Stimulated activated effector memory CD8-positive, alpha-beta T cell treated with anti-CD3 and anti-CD28 coated beads, Interleukin-12 subunit alpha, Interleukin-12 subunit beta, amount 100 ng/mL, for 72 hours (primary cell): ENCODE measurements around the gene PRKG1.
"Not testable (repeated sequence)": the region's sequence is repeated elsewhere in the genome, so short reads cannot be mapped to it uniquely, and the experiment has no call there.

Source experiments
- ATAC-seq: fragments of 150-1000 bp; cut with Tn5 transposase; 2 replicates; pipeline ENCODE4 v1.10.0; 2021
- DNase-seq, 2 donors: peaks; one replicate each; pipeline ENCODE4 v3.0.0; 2021 to 2022; ENCODE audit warnings: low spot score in 2 of 2
- H3K27ac Mint-ChIP-seq: one replicate; pipeline ENCODE4 v1.8.0; 2022; ENCODE audit warnings: mild to moderate bottlenecking, mixed read lengths
- H3K36me3 Mint-ChIP-seq: one replicate; pipeline ENCODE4 v1.8.0; 2022; ENCODE audit warnings: mild to moderate bottlenecking, mixed read lengths
- H3K4me1 Mint-ChIP-seq: one replicate; pipeline ENCODE4 v1.8.0; 2022; ENCODE audit warnings: mixed read lengths
- H3K4me3 Mint-ChIP-seq: one replicate; pipeline ENCODE4 v1.8.0; 2022; ENCODE audit warnings: mild to moderate bottlenecking, mixed read lengths
- H3K9me3 Mint-ChIP-seq: one replicate; pipeline ENCODE4 v1.8.0; 2022; ENCODE audit warnings: mixed read lengths

Gene PRKG1

DNA sequence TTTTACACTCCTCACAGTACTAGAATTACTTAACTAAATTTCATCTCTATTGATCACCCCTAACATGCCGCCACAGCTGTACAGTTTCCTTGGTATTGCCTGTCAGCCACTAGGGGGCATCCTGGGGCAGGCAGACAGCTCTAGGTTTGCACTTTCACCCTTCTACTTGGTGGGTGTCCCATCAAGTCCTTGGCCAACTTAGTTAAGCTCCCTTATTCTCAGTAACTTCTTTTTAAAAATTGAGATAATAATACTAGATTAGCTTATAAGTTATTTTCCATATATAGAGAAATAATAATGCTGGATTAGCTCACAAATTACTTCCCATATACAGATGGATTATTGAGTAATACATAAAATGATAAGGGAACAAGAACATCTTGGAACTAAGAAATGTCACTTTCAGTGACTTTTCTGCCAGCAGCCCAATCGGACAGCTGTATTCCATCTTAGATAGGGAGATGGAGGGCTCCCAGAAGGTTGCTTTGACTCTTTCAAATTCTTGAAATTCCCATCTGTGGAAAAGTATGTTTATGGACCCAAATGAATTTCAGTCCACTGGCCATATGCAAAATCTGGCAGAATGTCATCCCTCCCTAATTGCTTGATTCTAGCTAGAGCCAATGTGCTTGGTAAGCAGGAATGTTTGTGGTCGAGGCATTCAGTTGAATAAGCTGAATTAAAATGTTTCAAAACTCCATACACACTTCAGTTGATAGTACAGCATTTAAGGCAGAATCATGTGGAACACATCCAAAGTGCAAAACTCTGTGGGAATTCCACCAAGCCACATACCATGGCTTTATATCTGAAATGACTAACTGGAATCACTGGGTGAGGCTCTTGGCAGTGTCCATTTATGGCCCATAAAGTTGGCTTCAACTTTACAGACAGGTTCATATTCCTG is 315.4 kb downstream of the PRKG1 start:
- Mint-ChIP-seq H3K9me3 (no peaks in the 10 kb centered on the region), H3K27ac (no peak overlapping the region), H3K4me3 (no peak overlapping the region), H3K4me1 (no peaks in the 10 kb centered on the region), H3K36me3 (no peaks in the 10 kb centered on the region)
- peak; percentile 14 to 58 for DNase-seq
- ATAC-seq = peak; percentile 62

GRCh38 chr10:51393006-51393405 is 318.7 kb downstream of the PRKG1 start:
- not testable (repeated sequence) for H3K9me3 Mint-ChIP-seq, H3K4me3 Mint-ChIP-seq, H3K27ac Mint-ChIP-seq, ATAC-seq, DNase-seq, H3K36me3 Mint-ChIP-seq, H3K4me1 Mint-ChIP-seq

- H3K4me1 Mint-ChIP-seq = no peaks in the 10 kb centered on the region
- H3K4me3 Mint-ChIP-seq = no peak overlapping the region
- no peaks in the 10 kb centered on the region for H3K36me3 Mint-ChIP-seq
- no peak for ATAC-seq
- no peak for DNase-seq
- no peak overlapping the region for H3K27ac Mint-ChIP-seq
- no peaks in the 10 kb centered on the region for H3K9me3 Mint-ChIP-seq
Measured at GRCh38 chr10:51394039-51394438, 319.8 kb downstream of the PRKG1 start.

- no peak overlapping the region for H3K27ac Mint-ChIP-seq
- DNase-seq (no peak), ATAC-seq (no peak)
- no peaks in the 10 kb centered on the region for H3K36me3 Mint-ChIP-seq
- no peaks in the 10 kb centered on the region for H3K4me1 Mint-ChIP-seq
- H3K4me3 Mint-ChIP-seq = no peak overlapping the region
- H3K9me3 Mint-ChIP-seq = no peaks in the 10 kb centered on the region
Measured at GRCh38 chr10:51397244-51397643, 323.0 kb downstream of the PRKG1 start.

DNA sequence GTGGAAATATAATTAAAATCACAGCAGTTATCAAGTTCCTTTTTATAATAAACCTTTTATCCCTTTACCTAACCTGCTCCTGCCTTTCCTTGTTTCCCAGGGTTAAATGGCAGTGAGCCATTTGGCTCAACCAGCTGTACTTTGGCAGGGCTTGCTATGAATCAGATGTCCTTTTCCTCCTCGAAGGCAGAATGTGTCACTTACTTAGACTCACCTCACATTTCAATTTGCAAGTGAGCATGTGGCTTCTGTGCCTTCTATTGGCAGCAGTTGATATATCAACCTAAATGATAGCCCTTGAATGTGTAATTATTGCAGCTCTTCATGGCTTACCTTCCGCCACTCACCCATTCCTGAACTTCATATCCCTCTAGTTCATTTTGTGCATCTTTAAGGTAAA is 323.4 kb downstream of the PRKG1 start:
- no peak overlapping the region for H3K4me3 Mint-ChIP-seq
- H3K4me1 Mint-ChIP-seq = no peaks in the 10 kb centered on the region
- H3K9me3 Mint-ChIP-seq = no peaks in the 10 kb centered on the region
- DNase-seq = no peak
- no peak overlapping the region for H3K27ac Mint-ChIP-seq
- no peaks in the 10 kb centered on the region for H3K36me3 Mint-ChIP-seq
- no peak for ATAC-seq

- Mint-ChIP-seq H3K36me3 (no peaks in the 10 kb centered on the region), H3K4me3 (no peak overlapping the region), H3K9me3 (no peaks in the 10 kb centered on the region), H3K4me1 (no peaks in the 10 kb centered on the region), H3K27ac (no peak overlapping the region)
- DNase-seq (no peak), ATAC-seq (no peak)
Measured at GRCh38 chr10:51399840-51400239, 325.6 kb downstream of the PRKG1 start.

- ATAC-seq (no peak), DNase-seq (no peak)
- H3K9me3 Mint-ChIP-seq = no peaks in the 10 kb centered on the region
- no peaks in the 10 kb centered on the region for H3K4me1 Mint-ChIP-seq
- H3K36me3 Mint-ChIP-seq = no peaks in the 10 kb centered on the region
- H3K4me3 Mint-ChIP-seq = no peak overlapping the region
- H3K27ac Mint-ChIP-seq = no peak overlapping the region
Measured at GRCh38 chr10:51400392-51401096, 326.3 kb downstream of the PRKG1 start.

DNA sequence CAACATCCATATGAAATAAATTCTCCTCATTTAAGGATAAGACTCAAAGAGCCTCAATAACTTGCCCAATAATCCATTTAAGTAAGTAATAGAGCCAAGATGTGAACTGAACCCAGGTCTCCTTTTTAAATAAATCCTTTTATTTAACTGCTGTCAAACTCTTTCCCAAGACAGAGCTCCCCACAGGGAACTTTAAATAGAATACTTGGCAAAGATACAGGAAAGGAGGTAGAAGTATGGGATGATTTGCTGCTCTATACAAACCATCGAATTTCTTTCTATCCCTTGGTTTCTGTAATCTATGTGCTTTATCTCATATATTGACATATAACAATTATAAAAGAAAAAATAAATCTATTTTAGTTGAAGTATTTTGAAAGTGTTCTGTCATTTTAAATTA is 329.2 kb downstream of the PRKG1 start:
- Mint-ChIP-seq H3K36me3 (no peaks in the 10 kb centered on the region), H3K4me3 (no peak overlapping the region), H3K27ac (no peak overlapping the region), H3K9me3 (no peaks in the 10 kb centered on the region), H3K4me1 (no peaks in the 10 kb centered on the region)
- ATAC-seq (no peak), DNase-seq (no peak)

- H3K4me3 Mint-ChIP-seq = no peak overlapping the region
Measured at GRCh38 chr10:51405580-51406351, 331.5 kb downstream of the PRKG1 start.

GRCh38 chr10:51406581-51406980 is 332.3 kb downstream of the PRKG1 start:
- Mint-ChIP-seq H3K4me3 (no peak overlapping the region), H3K9me3 (no peaks in the 10 kb centered on the region), H3K4me1 (no peaks in the 10 kb centered on the region), H3K36me3 (no peaks in the 10 kb centered on the region), H3K27ac (no peak overlapping the region)
- no peak for DNase-seq
- ATAC-seq = no peak

More at GRCh38 chr10:51405580-51406351, 331.5 kb downstream of the PRKG1 start:
- ATAC-seq (no peak), DNase-seq (no peak)
- Mint-ChIP-seq H3K27ac (no peak overlapping the region), H3K4me1 (no peaks in the 10 kb centered on the region), H3K9me3 (no peaks in the 10 kb centered on the region), H3K36me3 (no peaks in the 10 kb centered on the region)

GRCh38 chr10:51416494-51416893 is 342.2 kb downstream of the PRKG1 start:
- no peaks in the 10 kb centered on the region for H3K36me3 Mint-ChIP-seq
- DNase-seq = no peak
- no peaks in the 10 kb centered on the region for H3K4me1 Mint-ChIP-seq
- no peak overlapping the region for H3K27ac Mint-ChIP-seq
- no peaks in the 10 kb centered on the region for H3K9me3 Mint-ChIP-seq
- ATAC-seq = no peak
- H3K4me3 Mint-ChIP-seq = no peak overlapping the region

GRCh38 chr10:51419196-51420093 is 345.2 kb downstream of the PRKG1 start:
- H3K4me1 Mint-ChIP-seq = no peaks in the 10 kb centered on the region

GRCh38 chr10:51421853-51422252 is 347.6 kb downstream of the PRKG1 start:
- DNase-seq (no peak), ATAC-seq (no peak)
- Mint-ChIP-seq H3K27ac (no peak overlapping the region), H3K36me3 (no peaks in the 10 kb centered on the region), H3K9me3 (no peaks in the 10 kb centered on the region), H3K4me3 (no peak overlapping the region), H3K4me1 (no peaks in the 10 kb centered on the region)

More at GRCh38 chr10:51419196-51420093, 345.2 kb downstream of the PRKG1 start:
- ATAC-seq = no peak
- H3K9me3 Mint-ChIP-seq = no peaks in the 10 kb centered on the region
- no peak for DNase-seq
- no peak overlapping the region for H3K4me3 Mint-ChIP-seq
- H3K27ac Mint-ChIP-seq = no peak overlapping the region
- H3K36me3 Mint-ChIP-seq = no peaks in the 10 kb centered on the region

DNA sequence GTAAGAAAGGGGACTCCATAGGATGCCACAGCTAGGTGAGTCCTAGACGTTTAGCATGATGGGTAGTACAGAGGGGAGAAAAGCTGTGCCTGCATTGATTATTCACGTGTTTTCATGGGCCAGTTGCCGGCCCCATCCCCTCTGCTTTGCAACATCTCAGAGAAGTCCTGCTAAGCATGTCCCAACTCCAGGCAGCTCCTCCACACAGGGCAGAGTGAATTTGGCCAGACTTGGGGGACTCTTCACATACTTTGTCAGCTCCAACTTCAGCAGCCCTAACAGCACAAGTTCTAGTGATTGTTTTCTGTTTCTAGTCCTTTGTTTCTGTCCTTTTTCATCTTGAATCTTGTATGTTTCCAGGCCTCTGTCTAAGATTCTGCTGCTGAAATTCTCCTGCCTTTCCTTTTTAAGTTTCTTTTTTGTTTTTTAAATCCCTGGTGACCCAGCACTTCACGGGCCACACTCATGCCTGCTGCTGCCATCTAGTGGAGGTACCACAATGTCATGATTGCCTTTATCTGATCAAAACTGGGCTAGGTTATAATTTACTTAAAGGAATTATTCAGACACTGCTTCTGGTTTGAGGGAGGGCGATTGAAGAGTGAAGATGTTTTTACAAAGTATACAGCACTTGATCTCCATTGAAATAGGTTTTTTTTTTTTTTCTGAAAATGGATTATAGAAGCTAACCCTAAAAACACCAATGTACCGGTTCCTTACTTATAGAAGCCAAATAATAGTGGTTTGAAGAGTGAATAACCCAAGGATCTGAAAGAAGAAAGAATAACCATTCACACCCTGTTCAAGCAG is 348.2 kb downstream of the PRKG1 start:
- H3K4me3 Mint-ChIP-seq = no peak overlapping the region
- H3K9me3 Mint-ChIP-seq = no peaks in the 10 kb centered on the region
- H3K4me1 Mint-ChIP-seq = no peaks in the 10 kb centered on the region
- no peak overlapping the region for H3K27ac Mint-ChIP-seq
- ATAC-seq = peak; percentile 62
- peak; percentile 15 to 53 for DNase-seq
- no peaks in the 10 kb centered on the region for H3K36me3 Mint-ChIP-seq
